ENCODE results near the gene DDI2.

DNA sequence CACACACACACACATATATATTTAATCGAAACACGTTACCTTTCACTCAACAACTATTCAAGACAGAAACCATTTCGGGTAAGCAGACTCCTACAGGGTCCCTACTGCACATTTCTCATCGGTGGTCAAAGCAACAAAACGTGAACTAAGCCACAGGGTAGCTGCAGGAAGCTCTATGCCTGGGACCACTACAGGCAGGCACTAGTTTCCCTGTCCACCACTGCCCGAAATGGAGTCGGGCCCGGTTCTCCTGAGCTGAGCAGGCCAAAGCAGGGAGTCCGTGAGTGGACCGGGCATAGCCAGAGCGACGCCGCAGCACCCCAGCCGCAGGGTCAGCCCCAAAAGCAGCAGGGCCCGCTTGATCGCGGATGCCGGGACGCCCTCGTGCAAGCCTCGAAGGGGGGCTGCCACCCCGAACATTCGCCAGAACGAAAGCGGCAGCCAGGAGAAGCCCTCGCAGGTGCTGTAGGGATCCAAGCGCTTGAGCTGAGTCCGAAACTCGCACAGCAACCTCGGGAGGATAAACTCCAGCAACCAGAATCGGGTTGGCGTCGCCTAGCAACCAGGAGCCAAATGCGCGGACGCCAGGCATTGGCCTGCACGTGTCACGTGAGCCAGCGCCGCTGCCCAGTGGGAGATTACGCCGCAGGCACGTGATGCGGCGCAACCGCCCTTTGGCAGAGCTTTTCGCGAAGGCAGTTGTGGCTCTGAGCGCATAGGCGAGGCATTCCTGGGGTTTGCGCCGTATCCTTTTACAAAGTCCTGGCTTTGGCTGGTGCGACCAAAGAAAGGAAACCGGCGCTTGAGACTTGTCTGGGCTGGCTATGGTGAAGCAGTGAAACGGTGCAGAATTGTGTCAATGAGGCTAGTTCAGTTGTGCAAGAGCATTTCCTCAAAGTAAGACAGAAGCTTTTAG is 13.9 kb upstream of the DDI2 start:
- TF ChIP-seq, protein P1, sequence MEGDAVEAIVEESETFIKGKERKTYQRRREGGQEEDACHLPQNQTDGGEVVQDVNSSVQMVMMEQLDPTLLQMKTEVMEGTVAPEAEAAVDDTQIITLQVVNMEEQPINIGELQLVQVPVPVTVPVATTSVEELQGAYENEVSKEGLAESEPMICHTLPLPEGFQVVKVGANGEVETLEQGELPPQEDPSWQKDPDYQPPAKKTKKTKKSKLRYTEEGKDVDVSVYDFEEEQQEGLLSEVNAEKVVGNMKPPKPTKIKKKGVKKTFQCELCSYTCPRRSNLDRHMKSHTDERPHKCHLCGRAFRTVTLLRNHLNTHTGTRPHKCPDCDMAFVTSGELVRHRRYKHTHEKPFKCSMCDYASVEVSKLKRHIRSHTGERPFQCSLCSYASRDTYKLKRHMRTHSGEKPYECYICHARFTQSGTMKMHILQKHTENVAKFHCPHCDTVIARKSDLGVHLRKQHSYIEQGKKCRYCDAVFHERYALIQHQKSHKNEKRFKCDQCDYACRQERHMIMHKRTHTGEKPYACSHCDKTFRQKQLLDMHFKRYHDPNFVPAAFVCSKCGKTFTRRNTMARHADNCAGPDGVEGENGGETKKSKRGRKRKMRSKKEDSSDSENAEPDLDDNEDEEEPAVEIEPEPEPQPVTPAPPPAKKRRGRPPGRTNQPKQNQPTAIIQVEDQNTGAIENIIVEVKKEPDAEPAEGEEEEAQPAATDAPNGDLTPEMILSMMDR (IDR thresholded peaks at IDR 0.05), result no peak
- no peak for TF ChIP-seq EZH2phosphoT487 (IDR thresholded peaks at IDR 0.05)
